HL-60 (cell line): Measurements from ENCODE around the gene GFRA4.

Experiments
- DNase-seq, 2 experiments: peaks; one replicate each; pipeline ENCODE4 v3.0.0-alpha.2; 2010 to 2020; ENCODE audit warnings: low read depth in 1 of 2, low spot score in 1 of 2
- H3K27ac ChIP-seq: fragments of 250-450 bp; sonication (Bioruptor Pico); replicated peaks from 2 replicates; pipeline ENCODE4 v1.5.1; 2020; ENCODE audit warnings: mild to moderate bottlenecking, moderate library complexity
- H3K27me3 ChIP-seq: fragments of 250-450 bp; sonication (Bioruptor Pico); 2 replicates; pipeline ENCODE4 v1.5.1; 2021; ENCODE audit warnings: mild to moderate bottlenecking, moderate library complexity; ENCODE audit not compliant: insufficient read depth, poor library complexity, severe bottlenecking
- H3K4me3 ChIP-seq: replicated peaks from 2 replicates; pipeline ENCODE4 v1.5.1; 2011; ENCODE audit warnings: mild to moderate bottlenecking, control low read depth, low read length; ENCODE audit not compliant: insufficient read depth
- GABPA ChIP-seq: IDR thresholded peaks from 2 replicates; pipeline ENCODE4 v1.6.1; 2012; ENCODE audit warnings: low read depth
- POLR2AphosphoS5 ChIP-seq: IDR thresholded peaks from 2 replicates; pipeline ENCODE4 v1.6.1; 2012; ENCODE audit warnings: low read depth
- SPI1 ChIP-seq: IDR thresholded peaks from 2 replicates; pipeline ENCODE4 v1.6.1; 2012; ENCODE audit warnings: low read depth, mild to moderate bottlenecking, borderline replicate concordance
- TF ChIP-seq, protein P1 (sequence below): IDR thresholded peaks from 2 replicates; pipeline ENCODE4 v1.6.1; 2012; ENCODE audit warnings: low read depth; ENCODE audit not compliant: insufficient replicate concordance
- TF ChIP-seq, protein P2 (sequence below): IDR thresholded peaks from one replicate; pipeline ENCODE4 v1.5.1; 2011; ENCODE audit warnings: low read length, control low read depth, inconsistent platforms; ENCODE audit not compliant: insufficient read depth

The GFRA4 gene

DNA sequence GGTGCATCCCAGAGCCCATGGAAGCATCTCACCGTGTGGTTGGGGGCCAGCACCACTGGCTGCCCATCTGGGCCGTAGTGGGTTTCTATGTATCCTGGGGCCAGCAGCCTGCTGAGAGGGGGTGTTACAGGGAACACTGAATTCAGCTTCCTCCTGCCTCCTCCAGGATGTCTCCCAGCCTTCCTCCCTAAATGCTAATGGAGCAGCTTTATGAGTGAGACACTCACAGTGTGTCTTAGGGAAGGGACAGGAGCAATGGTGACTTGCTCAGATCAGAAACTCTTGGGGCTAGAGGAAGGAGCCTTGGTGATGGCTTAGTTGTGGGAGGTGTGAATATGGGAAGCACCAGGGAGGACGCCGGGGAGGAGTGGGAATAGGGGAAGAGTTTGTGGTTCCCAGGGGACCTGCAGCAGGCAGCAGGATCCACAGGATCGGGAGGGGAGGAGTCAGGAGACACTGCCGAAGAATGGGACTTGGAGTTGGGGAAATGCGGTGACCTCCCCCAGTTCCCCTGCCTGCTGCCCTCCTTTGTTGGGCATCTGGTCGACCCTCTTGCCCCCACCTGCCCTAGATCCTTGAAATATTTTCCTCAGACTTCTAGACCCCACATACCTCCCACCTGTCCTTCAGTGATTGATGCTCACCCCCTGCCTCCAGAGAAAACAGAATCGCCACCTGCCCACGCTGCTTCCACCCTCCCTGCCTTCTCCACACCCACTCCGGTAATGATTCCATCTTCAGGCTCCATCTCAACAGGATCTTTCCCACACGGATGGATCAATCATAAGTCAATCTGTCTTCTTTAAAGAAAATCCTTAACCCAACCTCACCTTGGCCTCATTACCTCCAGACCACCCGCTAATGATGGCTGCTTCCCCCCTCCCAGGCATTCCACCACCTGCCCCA is 12.0 kb upstream of the GFRA4 start:
- Histone ChIP-seq H3K27ac (no peak overlapping the region), H3K4me3 (no peak overlapping the region), H3K27me3 (peaks cover 74% of the 10 kb centered on the region)
- TF ChIP-seq GABPA (no peak), SPI1 (no peak), POLR2AphosphoS5 (no peak)
- TF ChIP-seq, protein P1, sequence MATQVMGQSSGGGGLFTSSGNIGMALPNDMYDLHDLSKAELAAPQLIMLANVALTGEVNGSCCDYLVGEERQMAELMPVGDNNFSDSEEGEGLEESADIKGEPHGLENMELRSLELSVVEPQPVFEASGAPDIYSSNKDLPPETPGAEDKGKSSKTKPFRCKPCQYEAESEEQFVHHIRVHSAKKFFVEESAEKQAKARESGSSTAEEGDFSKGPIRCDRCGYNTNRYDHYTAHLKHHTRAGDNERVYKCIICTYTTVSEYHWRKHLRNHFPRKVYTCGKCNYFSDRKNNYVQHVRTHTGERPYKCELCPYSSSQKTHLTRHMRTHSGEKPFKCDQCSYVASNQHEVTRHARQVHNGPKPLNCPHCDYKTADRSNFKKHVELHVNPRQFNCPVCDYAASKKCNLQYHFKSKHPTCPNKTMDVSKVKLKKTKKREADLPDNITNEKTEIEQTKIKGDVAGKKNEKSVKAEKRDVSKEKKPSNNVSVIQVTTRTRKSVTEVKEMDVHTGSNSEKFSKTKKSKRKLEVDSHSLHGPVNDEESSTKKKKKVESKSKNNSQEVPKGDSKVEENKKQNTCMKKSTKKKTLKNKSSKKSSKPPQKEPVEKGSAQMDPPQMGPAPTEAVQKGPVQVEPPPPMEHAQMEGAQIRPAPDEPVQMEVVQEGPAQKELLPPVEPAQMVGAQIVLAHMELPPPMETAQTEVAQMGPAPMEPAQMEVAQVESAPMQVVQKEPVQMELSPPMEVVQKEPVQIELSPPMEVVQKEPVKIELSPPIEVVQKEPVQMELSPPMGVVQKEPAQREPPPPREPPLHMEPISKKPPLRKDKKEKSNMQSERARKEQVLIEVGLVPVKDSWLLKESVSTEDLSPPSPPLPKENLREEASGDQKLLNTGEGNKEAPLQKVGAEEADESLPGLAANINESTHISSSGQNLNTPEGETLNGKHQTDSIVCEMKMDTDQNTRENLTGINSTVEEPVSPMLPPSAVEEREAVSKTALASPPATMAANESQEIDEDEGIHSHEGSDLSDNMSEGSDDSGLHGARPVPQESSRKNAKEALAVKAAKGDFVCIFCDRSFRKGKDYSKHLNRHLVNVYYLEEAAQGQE = no peak
- TF ChIP-seq, protein P2, sequence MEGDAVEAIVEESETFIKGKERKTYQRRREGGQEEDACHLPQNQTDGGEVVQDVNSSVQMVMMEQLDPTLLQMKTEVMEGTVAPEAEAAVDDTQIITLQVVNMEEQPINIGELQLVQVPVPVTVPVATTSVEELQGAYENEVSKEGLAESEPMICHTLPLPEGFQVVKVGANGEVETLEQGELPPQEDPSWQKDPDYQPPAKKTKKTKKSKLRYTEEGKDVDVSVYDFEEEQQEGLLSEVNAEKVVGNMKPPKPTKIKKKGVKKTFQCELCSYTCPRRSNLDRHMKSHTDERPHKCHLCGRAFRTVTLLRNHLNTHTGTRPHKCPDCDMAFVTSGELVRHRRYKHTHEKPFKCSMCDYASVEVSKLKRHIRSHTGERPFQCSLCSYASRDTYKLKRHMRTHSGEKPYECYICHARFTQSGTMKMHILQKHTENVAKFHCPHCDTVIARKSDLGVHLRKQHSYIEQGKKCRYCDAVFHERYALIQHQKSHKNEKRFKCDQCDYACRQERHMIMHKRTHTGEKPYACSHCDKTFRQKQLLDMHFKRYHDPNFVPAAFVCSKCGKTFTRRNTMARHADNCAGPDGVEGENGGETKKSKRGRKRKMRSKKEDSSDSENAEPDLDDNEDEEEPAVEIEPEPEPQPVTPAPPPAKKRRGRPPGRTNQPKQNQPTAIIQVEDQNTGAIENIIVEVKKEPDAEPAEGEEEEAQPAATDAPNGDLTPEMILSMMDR = no peak
- no peak for DNase-seq

DNA sequence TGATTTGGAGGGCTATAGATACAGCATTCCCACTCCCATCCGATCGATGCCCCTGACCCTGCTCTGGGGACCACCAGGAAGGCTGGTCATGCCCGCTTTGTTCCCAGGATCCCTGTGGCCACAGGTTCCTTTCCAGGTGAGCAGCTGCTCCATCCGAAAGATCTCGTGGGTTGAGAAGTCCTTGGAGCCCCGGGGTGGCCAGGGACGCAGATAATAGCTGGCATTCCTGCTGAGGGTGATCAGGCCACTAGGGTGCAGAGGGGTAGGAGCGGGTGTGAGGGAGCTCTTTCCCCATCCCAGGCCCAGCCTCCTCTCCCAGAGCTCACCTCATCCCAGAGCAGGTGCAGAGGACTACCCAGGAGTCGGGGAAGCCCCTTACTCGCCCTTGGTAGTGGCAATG is 11.2 kb upstream of the GFRA4 start:
- H3K4me3 ChIP-seq = no peak overlapping the region
- no peak overlapping the region for H3K27ac ChIP-seq
- TF ChIP-seq, protein P1 = no peak
- TF ChIP-seq SPI1 = no peak
- TF ChIP-seq GABPA = no peak
- TF ChIP-seq, protein P2 = no peak
- no peak for TF ChIP-seq POLR2AphosphoS5
- no peak for DNase-seq
- H3K27me3 ChIP-seq = peaks cover 72% of the 10 kb centered on the region

DNA sequence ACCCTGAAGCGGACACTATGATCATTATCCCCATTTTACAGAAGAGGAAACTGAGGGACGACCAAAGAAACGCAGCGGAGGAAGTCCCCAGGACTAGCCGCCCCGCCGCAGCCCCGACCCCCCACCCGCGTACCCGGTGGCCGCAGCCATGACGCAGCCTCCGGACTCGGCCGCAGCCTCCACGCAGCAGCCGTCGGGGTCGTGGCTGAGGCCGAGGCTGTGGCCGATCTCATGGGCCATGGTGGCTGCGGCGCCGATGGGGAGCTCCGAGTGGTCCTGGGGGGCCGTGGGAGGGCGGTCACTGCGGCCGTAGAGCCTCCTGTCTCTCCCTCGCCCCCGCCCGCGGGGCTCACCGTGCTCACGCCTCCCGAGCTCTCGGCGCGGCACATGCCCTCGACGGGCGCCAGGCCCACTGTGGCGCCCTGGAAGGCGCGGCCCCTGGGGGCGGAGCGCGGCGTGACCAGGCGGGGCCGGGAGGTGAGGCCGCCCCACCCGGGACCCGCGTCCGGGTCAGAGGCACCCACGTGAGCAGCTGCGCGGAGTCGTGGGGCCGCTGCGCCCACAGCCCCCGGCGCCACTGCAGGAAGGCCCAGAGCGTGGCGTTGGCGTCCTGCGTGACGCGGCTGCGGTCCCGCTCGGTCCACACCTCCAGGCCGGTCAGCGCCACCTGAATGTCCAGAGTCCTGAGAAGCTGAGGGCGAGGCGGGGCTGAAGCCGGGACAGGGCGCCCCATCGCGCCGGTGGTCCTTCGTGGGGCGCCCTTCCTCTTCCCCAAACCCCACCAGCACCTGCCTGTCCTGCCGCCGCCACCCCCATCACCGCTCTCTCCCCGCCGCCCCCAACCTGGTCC is 10.2 kb upstream of the GFRA4 start:
- Histone ChIP-seq H3K27me3 (peaks cover 69% of the 10 kb centered on the region), H3K27ac (no peak overlapping the region), H3K4me3 (no peak overlapping the region)
- no peak for DNase-seq
- TF ChIP-seq, protein P1 = no peak
- TF ChIP-seq POLR2AphosphoS5 (no peak), GABPA (no peak), SPI1 (no peak)
- TF ChIP-seq, protein P2 = no peak
